Muscle of back (tissue), 13 donors: ENCODE results near the gene LIPN. TPM values are rescaled to one million over a fixed set of nuclear protein-coding genes. Genes with fewer than 3 reads are reported as not detected.
"Not testable (repeated sequence)": the region's sequence is repeated elsewhere in the genome, so short reads cannot be mapped to it uniquely, and the experiment has no call there.

Experiments
- DNase-seq, 3 donors: peaks; one replicate each; pipeline versions ENCODE4 v3.0.0 to v3.0.0-alpha.2; 2013
- long read RNA-seq, 9 donors: transcript quantifications; one replicate each; lab custom pipeline, GENCODE V29; 2026
- polyA plus RNA-seq, 10 donors: library from polyadenylated mRNA; unstranded; fragments of 120-200 nt; gene quantifications; one replicate each; pipeline ENCODE4 v1.2.1, GENCODE V29; 2013; ENCODE audit not compliant: insufficient read length in 10 of 10

LIPN gene
- 1 to 10 TPM in 1 of 10 donors, under 1 TPM in 2, not detected in 7; 0.13 to 1.8 (median 0.38) TPM for polyA plus RNA-seq
- long read RNA-seq, donor 1: 0 reads
- long read RNA-seq, donor 2: 0 reads
- long read RNA-seq, donor 3: 0 reads
- long read RNA-seq, donor 4: 0 reads
- long read RNA-seq, donor 5: 0 reads
- long read RNA-seq, donor 6: 0 reads
- long read RNA-seq, donor 7: 0 reads
- long read RNA-seq, donor 8: 0 reads
- long read RNA-seq, donor 9: 0 reads

GRCh38 chr10:88759366-88760101, at the start of gene LIPN:
Gene LIPN, plus strand, starts transcription at chr10:88760020. Its CDS starts 1,386 bp downstream, at chr10:88761406.
- peak in 1 of 3 donors; percentile 16 for DNase-seq

- no peak for DNase-seq
Observed at GRCh38 chr10:88715517-88715916, 44.3 kb upstream of the LIPN start.

- no peak for DNase-seq
Observed at GRCh38 chr10:88721392-88721791, 38.4 kb upstream of the LIPN start.

- no peak for DNase-seq
Observed at GRCh38 chr10:88725798-88726197, 34.0 kb upstream of the LIPN start.

- no peak for DNase-seq
Observed at GRCh38 chr10:88728107-88728763, 31.6 kb upstream of the LIPN start.

- DNase-seq: no peak
Observed at GRCh38 chr10:88730864-88731263, 29.0 kb upstream of the LIPN start.

- no peak for DNase-seq
Observed at GRCh38 chr10:88731296-88731695, 28.5 kb upstream of the LIPN start.

- no peak for DNase-seq
Observed at GRCh38 chr10:88733215-88733614, 26.6 kb upstream of the LIPN start.

GRCh38 chr10:88735661-88736060, 24.2 kb upstream of the LIPN start:
- DNase-seq: peak in 1 of 3 donors; percentile 24

- DNase-seq: not testable (repeated sequence)
Observed at GRCh38 chr10:88741921-88742320, 17.9 kb upstream of the LIPN start.

GRCh38 chr10:88742448-88742847, 17.4 kb upstream of the LIPN start:
- DNase-seq: no peak

GRCh38 chr10:88744002-88744401, 15.8 kb upstream of the LIPN start:
- DNase-seq: no peak

- DNase-seq: no peak
Observed at GRCh38 chr10:88745633-88746032, 14.2 kb upstream of the LIPN start.

GRCh38 chr10:88754287-88754686, 5.5 kb upstream of the LIPN start:
- DNase-seq: peak in 2 of 3 donors; percentile 35 to 51

GRCh38 chr10:88755753-88756152, 4.1 kb upstream of the LIPN start:
- DNase-seq: no peak

- DNase-seq: no peak
Observed at GRCh38 chr10:88756660-88757059, 3.2 kb upstream of the LIPN start.

- DNase-seq: no peak
Observed at GRCh38 chr10:88762906-88763305, 3.1 kb downstream of the LIPN start.

GRCh38 chr10:88763441-88763840, 3.6 kb downstream of the LIPN start:
- DNase-seq: no peak

- no peak for DNase-seq
Observed at GRCh38 chr10:88764110-88764509, 4.3 kb downstream of the LIPN start.

- DNase-seq: no peak
Observed at GRCh38 chr10:88765816-88766215, 6.0 kb downstream of the LIPN start.

- no peak for DNase-seq
Observed at GRCh38 chr10:88769384-88769783, 9.6 kb downstream of the LIPN start.

- no peak for DNase-seq
Observed at GRCh38 chr10:88781206-88781605, 21.4 kb downstream of the LIPN start.

- no peak for DNase-seq
Observed at GRCh38 chr10:88782222-88782621, 22.4 kb downstream of the LIPN start.
